ENCODE results near the gene TEX54. TPM values are rescaled to one million over a fixed set of nuclear protein-coding genes. Genes with fewer than 3 reads are reported as not detected.

Gene TEX54
- total and polyA plus RNA-seq, 2 of the 13 experiments (the other 11 are each of a cell fraction or from before 2014, with no cell fraction given) = not detected

DNA sequence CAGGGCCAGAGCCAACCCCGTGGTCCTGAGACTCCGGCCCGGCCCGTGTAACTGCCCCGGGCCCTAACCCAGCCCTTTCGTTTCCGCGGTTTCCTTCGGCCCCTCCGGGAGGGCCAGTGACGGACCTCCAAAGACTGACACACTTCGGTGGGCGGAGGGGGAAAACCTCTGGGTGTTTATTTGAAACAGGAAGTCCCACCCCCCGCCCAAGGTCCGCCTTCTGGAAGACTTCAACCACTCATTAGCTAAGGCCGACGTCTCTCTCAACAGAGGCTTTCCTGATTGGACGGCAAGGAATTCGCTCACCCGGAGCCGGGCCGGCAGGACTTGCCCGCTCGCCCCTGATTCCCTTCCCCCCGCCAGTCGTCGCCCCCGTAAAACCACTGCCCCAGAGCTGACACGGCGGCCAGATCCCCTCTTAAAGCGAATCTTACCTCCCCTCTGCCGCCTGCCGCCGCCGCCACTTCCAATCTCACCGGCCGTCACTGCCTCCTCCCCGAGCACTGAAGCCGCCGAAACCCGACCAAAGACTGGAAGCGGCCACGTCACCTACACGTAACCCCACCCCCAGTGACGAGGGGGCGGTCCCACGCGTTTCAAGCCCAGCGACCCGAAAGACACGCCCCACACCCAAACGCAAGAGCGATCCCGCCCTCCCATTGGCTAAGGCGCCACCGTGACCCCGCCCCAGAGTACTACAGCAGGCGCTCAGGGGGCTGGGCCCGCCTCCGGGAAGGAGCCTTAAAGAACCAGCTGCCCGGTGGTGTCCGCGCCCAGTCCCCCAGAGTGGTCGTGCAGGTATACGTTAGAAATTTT, 913 bp downstream of the TEX54 start, which contains the start of gene STX5 (continued):
- TF ChIP-seq HES4 (CRISPR knock-in tag; IDR thresholded peaks at IDR 0.05; ENCODE audit: borderline replicate concordance) (no peak; the same call in 1 of the 2 replicates), ATF1 (CRISPR knock-in tag; IDR thresholded peaks at IDR 0.05) (peak; percentile 63), CCDC6 (CRISPR knock-in tag; IDR thresholded peaks at IDR 0.05) (no peak), KDM5B (CRISPR knock-in tag; IDR thresholded peaks at IDR 0.05; ENCODE audit: borderline replicate concordance) (peak; percentile 85), ATF6 (CRISPR knock-in tag; conservative IDR thresholded peaks at IDR 0.05) (no peak), PRDM10 (CRISPR knock-in tag; IDR thresholded peaks at IDR 0.05; ENCODE audit: low read depth) (peak; percentile 71; the same call in 1 of the 2 replicates), GTF3A (CRISPR knock-in tag; conservative IDR thresholded peaks at IDR 0.05) (0 out of 2 replicates have a peak, but pooled peaks have one; percentile 48), ZNF367 (CRISPR knock-in tag; IDR thresholded peaks at IDR 0.05; ENCODE audit: borderline replicate concordance) (0 out of 2 replicates have a peak, but pooled peaks have one; percentile 69), ZNF20 (CRISPR knock-in tag; IDR thresholded peaks at IDR 0.05) (0 out of 2 replicates have a peak, but pooled peaks have one; percentile 52), ATAD3A (CRISPR knock-in tag; IDR thresholded peaks at IDR 0.05) (no peak), GMEB2 (CRISPR knock-in tag; IDR thresholded peaks at IDR 0.05; ENCODE audit: low read depth) (no peak), ZNF432 (CRISPR knock-in tag; IDR thresholded peaks at IDR 0.05; ENCODE audit: borderline replicate concordance) (no peak)
- TF ChIP-seq, protein P1, sequence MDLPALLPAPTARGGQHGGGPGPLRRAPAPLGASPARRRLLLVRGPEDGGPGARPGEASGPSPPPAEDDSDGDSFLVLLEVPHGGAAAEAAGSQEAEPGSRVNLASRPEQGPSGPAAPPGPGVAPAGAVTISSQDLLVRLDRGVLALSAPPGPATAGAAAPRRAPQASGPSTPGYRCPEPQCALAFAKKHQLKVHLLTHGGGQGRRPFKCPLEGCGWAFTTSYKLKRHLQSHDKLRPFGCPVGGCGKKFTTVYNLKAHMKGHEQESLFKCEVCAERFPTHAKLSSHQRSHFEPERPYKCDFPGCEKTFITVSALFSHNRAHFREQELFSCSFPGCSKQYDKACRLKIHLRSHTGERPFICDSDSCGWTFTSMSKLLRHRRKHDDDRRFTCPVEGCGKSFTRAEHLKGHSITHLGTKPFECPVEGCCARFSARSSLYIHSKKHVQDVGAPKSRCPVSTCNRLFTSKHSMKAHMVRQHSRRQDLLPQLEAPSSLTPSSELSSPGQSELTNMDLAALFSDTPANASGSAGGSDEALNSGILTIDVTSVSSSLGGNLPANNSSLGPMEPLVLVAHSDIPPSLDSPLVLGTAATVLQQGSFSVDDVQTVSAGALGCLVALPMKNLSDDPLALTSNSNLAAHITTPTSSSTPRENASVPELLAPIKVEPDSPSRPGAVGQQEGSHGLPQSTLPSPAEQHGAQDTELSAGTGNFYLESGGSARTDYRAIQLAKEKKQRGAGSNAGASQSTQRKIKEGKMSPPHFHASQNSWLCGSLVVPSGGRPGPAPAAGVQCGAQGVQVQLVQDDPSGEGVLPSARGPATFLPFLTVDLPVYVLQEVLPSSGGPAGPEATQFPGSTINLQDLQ (CRISPR knock-in tag; IDR thresholded peaks at IDR 0.05) = no peak
- TF ChIP-seq, protein P2, sequence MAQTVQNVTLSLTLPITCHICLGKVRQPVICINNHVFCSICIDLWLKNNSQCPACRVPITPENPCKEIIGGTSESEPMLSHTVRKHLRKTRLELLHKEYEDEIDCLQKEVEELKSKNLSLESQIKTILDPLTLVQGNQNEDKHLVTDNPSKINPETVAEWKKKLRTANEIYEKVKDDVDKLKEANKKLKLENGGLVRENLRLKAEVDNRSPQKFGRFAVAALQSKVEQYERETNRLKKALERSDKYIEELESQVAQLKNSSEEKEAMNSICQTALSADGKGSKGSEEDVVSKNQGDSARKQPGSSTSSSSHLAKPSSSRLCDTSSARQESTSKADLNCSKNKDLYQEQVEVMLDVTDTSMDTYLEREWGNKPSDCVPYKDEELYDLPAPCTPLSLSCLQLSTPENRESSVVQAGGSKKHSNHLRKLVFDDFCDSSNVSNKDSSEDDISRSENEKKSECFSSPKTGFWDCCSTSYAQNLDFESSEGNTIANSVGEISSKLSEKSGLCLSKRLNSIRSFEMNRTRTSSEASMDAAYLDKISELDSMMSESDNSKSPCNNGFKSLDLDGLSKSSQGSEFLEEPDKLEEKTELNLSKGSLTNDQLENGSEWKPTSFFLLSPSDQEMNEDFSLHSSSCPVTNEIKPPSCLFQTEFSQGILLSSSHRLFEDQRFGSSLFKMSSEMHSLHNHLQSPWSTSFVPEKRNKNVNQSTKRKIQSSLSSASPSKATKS (CRISPR knock-in tag; IDR thresholded peaks at IDR 0.05) = no peak
